Karpas-422 (cell line): ENCODE results near the gene KLF16. TPM values are rescaled to one million over a fixed set of nuclear protein-coding genes. Genes with fewer than 3 reads are reported as not detected.
"Not testable (repeated sequence)": the region's sequence is repeated elsewhere in the genome, so short reads cannot be mapped to it uniquely, and the experiment has no call there.

Experiments used
- DNase-seq: peaks from one replicate; pipeline ENCODE4 v3.0.0-alpha.2; 2015
- H2AFZ ChIP-seq: fragments of 200-600 bp; sonication (generic); 2 replicates; pipeline ENCODE4 v1.6.1; 2014; ENCODE audit warnings: antibody characterized with exemption, low read length, mixed read lengths
- H3K27ac ChIP-seq: fragments of 200-600 bp; sonication (generic); 2 replicates; pipeline ENCODE4 v1.5.1; 2014; ENCODE audit warnings: mild to moderate bottlenecking, low read length, moderate library complexity
- H3K27me3 ChIP-seq: fragments of 200-600 bp; sonication (generic); 2 replicates; pipeline ENCODE4 v1.6.1; 2014; ENCODE audit warnings: low read length, mixed read lengths
- H3K36me3 ChIP-seq: fragments of 200-600 bp; sonication (generic); 2 replicates; pipeline ENCODE4 v1.6.1; 2014; ENCODE audit warnings: low read length, mixed read lengths; ENCODE audit not compliant: insufficient read depth
- H3K4me1 ChIP-seq: fragments of 200-600 bp; sonication (generic); 2 replicates; pipeline ENCODE4 v1.6.1; 2014; ENCODE audit warnings: mild to moderate bottlenecking, low read length, mixed read lengths
- H3K4me2 ChIP-seq: fragments of 200-600 bp; sonication (generic); 2 replicates; pipeline ENCODE4 v1.6.1; 2014; ENCODE audit warnings: low read length, low read depth, mild to moderate bottlenecking; ENCODE audit not compliant: poor library complexity, severe bottlenecking
- H3K4me3 ChIP-seq: fragments of 200-600 bp; sonication (generic); 2 replicates; pipeline ENCODE4 v1.5.1; 2014; ENCODE audit warnings: mild to moderate bottlenecking, antibody characterized with exemption, low read length, mixed read lengths
- H3K79me2 ChIP-seq: fragments of 200-600 bp; sonication (generic); 2 replicates; pipeline ENCODE4 v1.6.1; 2014; ENCODE audit warnings: mild to moderate bottlenecking, low read length, mixed read lengths
- H3K9ac ChIP-seq: fragments of 200-600 bp; sonication (generic); 2 replicates; pipeline ENCODE4 v1.6.0; 2014; ENCODE audit warnings: low read length
- H3K9me2 ChIP-seq: fragments of 200-600 bp; sonication (generic), shearing (Covaris generic); replicated peaks from 2 replicates; pipeline ENCODE4 v1.6.0; 2014; ENCODE audit warnings: mild to moderate bottlenecking, low read length, moderate library complexity; ENCODE audit not compliant: insufficient read depth
- H3K9me3 ChIP-seq: fragments of 300-700, 200-600 bp; sonication (generic); 2 replicates; pipeline ENCODE4 v1.6.1; 2014; ENCODE audit warnings: low read length, mixed read lengths
- H4K20me1 ChIP-seq: fragments of 200-600 bp; sonication (generic); 2 replicates; pipeline ENCODE4 v1.6.1; 2014; ENCODE audit warnings: mild to moderate bottlenecking, antibody characterized with exemption, low read length, low read depth; ENCODE audit not compliant: insufficient read depth
- total RNA-seq: library from RNA; depleted of rRNA; stranded (reverse); fragments of >200 nt; shearing (Covaris generic); gene quantifications from 2 replicates; pipeline ENCODE4 v1.2.3, GENCODE V29; 2014; ENCODE audit warnings: low replicate concordance

KLF16 gene
- total RNA-seq, 1 experiment from 2014 or later: 13.2 TPM

- Histone ChIP-seq H3K4me2 (peak overlapping the region; percentile 89), H3K79me2 (peaks cover 48% of the 10 kb centered on the region), H3K4me1 (peaks cover 18% of the 10 kb centered on the region), H4K20me1 (peaks cover 31% of the 10 kb centered on the region; the same call in 1 of the 2 replicates), H3K9ac (peak overlapping the region; percentile 94), H3K4me3 (peak overlapping the region; percentile 93; the same call in 1 of the 2 replicates)
- H3K27me3 ChIP-seq, H3K9me2 ChIP-seq, H3K36me3 ChIP-seq, H2AFZ ChIP-seq, H3K27ac ChIP-seq, H3K9me3 ChIP-seq: not testable (repeated sequence)
- DNase-seq: peak; percentile 27
These were observed 13.3 kb upstream of the KLF16 start for GRCh38 chr19:1876496-1877279.

- H3K79me2 ChIP-seq: peaks cover 55% of the 10 kb centered on the region
- H3K9me3 ChIP-seq: no peaks in the 10 kb centered on the region
- H2AFZ ChIP-seq: no peak overlapping the region
- H3K4me1 ChIP-seq: peaks cover 18% of the 10 kb centered on the region
- no peaks in the 10 kb centered on the region for H3K27me3 ChIP-seq
- H3K36me3 ChIP-seq: no peaks in the 10 kb centered on the region; the same call in 1 of the 2 replicates
- DNase-seq: peak; percentile 97
- peak overlapping the region; percentile 43; the same call in 1 of the 2 replicates for H3K27ac ChIP-seq
- H3K4me2 ChIP-seq: peak overlapping the region; percentile 89
- peaks cover 31% of the 10 kb centered on the region; the same call in 1 of the 2 replicates for H4K20me1 ChIP-seq
- peak overlapping the region; percentile 93 for H3K4me3 ChIP-seq
- no peaks in the 10 kb centered on the region for H3K9me2 ChIP-seq
- peak overlapping the region; percentile 94 for H3K9ac ChIP-seq
These were observed 12.5 kb upstream of the KLF16 start for GRCh38 chr19:1875646-1876495.

DNA sequence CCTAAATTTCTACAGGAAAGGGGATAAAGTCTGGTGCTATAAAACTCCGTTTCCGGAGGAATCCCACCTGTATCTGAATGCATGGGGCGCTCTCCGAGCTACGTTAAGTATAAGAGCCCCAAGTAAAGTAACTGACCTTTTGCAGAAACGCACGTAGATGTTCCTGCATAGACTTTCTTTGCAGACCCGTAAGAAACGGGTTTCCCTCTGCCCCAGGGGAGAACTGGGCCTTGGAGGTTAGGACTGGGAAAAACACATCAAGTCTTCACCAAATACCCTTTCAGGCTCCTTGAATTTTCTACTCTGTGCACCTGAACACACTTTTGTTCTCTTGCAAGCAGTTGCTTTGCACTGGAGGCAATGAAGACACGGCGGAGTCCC is 11.9 kb upstream of the KLF16 start:
- H3K9me2 ChIP-seq, H3K36me3 ChIP-seq, H3K9me3 ChIP-seq, H2AFZ ChIP-seq, H3K27me3 ChIP-seq: not testable (repeated sequence)
- peak; percentile 47 for DNase-seq
- H3K4me1 ChIP-seq: peaks cover 18% of the 10 kb centered on the region
- H3K4me2 ChIP-seq: peak overlapping the region; percentile 89
- peaks cover 28% of the 10 kb centered on the region; the same call in 1 of the 2 replicates for H4K20me1 ChIP-seq
- peak overlapping the region; percentile 43 for H3K27ac ChIP-seq
- H3K79me2 ChIP-seq: peaks cover 52% of the 10 kb centered on the region
- peak overlapping the region; percentile 94 for H3K9ac ChIP-seq
- H3K4me3 ChIP-seq: peak overlapping the region; percentile 93

GRCh38 chr19:1874554-1875185 is 11.3 kb upstream of the KLF16 start:
- Histone ChIP-seq H3K9me3 (no peaks in the 10 kb centered on the region), H3K9me2 (no peaks in the 10 kb centered on the region), H3K4me3 (peak overlapping the region; percentile 93), H3K4me1 (peaks cover 18% of the 10 kb centered on the region), H3K4me2 (peak overlapping the region; percentile 89), H4K20me1 (peaks cover 28% of the 10 kb centered on the region; the same call in 1 of the 2 replicates), H3K79me2 (peaks cover 51% of the 10 kb centered on the region), H3K27me3 (no peaks in the 10 kb centered on the region), H2AFZ (no peak overlapping the region), H3K9ac (peak overlapping the region; percentile 94), H3K36me3 (no peaks in the 10 kb centered on the region; the same call in 1 of the 2 replicates), H3K27ac (peak overlapping the region; percentile 43)
- DNase-seq: peak; percentile 64

DNA sequence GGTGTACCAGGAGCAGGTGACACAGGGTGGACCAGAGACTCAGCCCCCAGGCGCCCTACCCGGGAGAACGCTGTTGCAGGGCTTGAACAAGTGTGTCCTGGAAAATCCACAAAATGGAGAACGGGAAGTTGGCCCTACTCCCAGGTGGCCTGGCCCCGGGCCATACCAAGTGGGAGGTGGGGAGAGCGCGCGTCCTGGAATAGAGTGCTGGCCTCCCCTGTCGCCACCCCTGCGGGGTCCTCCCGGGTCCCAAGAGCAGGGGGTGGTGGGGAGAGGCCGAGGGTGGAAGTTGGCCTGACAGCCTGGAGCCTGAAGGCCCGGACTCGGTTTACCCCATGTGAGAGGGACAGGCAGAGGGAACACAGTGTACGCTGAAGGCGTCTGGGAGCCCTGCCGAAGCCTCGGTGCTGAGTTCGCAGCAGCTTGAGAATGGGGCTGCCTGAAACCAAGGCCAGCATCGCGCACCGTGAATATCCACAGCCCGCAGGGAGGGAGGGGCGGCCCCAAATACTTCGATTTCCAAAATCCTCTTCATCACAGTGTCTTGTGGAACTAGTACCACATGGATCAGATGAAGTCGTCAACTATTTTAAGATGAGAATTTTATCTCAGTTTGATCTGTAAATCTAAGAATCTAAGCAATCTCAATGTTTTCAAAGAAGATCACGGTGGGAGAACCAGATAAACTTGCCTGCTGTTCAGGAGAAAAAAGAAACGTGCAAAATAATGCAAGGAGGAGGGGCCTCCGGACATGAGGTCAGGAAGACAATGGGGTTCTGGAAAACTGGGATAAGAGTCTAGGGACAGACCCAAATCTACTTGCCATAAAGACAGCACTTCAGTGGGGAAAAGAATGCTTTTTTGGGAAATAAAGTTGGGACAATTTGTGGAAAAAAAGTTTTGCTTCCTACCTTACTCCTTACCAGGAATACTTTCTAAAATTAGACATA is 10.4 kb upstream of the KLF16 start:
- Histone ChIP-seq H3K9me2 (no peaks in the 10 kb centered on the region), H3K36me3 (no peaks in the 10 kb centered on the region; the same call in 1 of the 2 replicates), H2AFZ (no peak overlapping the region), H3K4me3 (peak overlapping the region; percentile 93), H3K79me2 (peaks cover 53% of the 10 kb centered on the region), H3K9me3 (no peaks in the 10 kb centered on the region), H3K4me1 (peaks cover 18% of the 10 kb centered on the region), H3K4me2 (peak overlapping the region; percentile 89), H3K9ac (peak overlapping the region; percentile 94), H4K20me1 (peaks cover 28% of the 10 kb centered on the region; the same call in 1 of the 2 replicates), H3K27ac (peak overlapping the region; percentile 43; the same call in 1 of the 2 replicates), H3K27me3 (no peaks in the 10 kb centered on the region)
- DNase-seq: no peak

- Histone ChIP-seq H3K4me2 (no peak overlapping the region), H3K27ac (no peak overlapping the region), H2AFZ (no peak overlapping the region), H3K36me3 (no peaks in the 10 kb centered on the region; the same call in 1 of the 2 replicates), H3K9ac (no peak overlapping the region), H4K20me1 (peaks cover 28% of the 10 kb centered on the region; the same call in 1 of the 2 replicates), H3K9me2 (no peaks in the 10 kb centered on the region), H3K27me3 (no peaks in the 10 kb centered on the region), H3K4me3 (no peak overlapping the region), H3K9me3 (no peaks in the 10 kb centered on the region), H3K79me2 (peaks cover 55% of the 10 kb centered on the region), H3K4me1 (peaks cover 18% of the 10 kb centered on the region)
- no peak for DNase-seq
These were observed 9.6 kb upstream of the KLF16 start for GRCh38 chr19:1872807-1873523.

DNA sequence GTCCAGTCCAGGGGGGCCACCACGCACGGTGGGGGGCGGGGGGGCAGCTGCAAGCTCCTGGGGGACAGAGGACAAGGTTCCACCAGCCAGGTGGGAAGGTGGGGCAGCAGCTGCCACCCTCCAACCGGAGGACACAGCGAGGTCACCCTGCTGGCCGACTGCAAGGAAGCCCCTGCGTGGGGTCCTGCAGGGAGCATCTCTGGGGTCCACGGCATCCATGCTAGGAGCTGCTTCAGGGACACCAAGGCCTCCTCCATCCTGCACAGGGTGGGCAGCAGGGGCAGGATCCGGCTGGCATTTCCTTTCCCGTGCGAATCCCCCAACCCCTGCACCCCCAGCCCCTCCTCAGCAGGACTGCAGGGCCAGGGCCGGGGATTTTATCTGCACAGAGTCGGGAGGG is 8.3 kb upstream of the KLF16 start:
- Histone ChIP-seq H3K9me3 (no peaks in the 10 kb centered on the region), H3K4me3 (no peak overlapping the region), H3K4me2 (no peak overlapping the region), H3K4me1 (peaks cover 17% of the 10 kb centered on the region), H3K36me3 (no peaks in the 10 kb centered on the region; the same call in 1 of the 2 replicates), H4K20me1 (peaks cover 28% of the 10 kb centered on the region; the same call in 1 of the 2 replicates), H3K27me3 (no peaks in the 10 kb centered on the region), H3K9ac (no peak overlapping the region), H3K79me2 (peaks cover 55% of the 10 kb centered on the region), H3K9me2 (no peaks in the 10 kb centered on the region), H2AFZ (no peak overlapping the region), H3K27ac (no peak overlapping the region)
- DNase-seq: no peak
